ENCODE measurements around the gene HYAL2.
"Not testable (repeated sequence)": the region's sequence is repeated elsewhere in the genome, so short reads cannot be mapped to it uniquely, and the experiment has no call there.

The HYAL2 gene

GRCh38 chr3:50327943-50328691 is 5.6 kb upstream of the HYAL2 start, which contains the start of gene TUSC2:
TSS of gene TUSC2 (minus strand) at chr3:50328223. CDS start at chr3:50328099, 124 bp downstream.
- peak; percentile 94 for DNase-seq

GRCh38 chr3:50327129-50327528 is 4.6 kb upstream of the HYAL2 start:
- DNase-seq: no peak

- no peak for DNase-seq
Measured at GRCh38 chr3:50326182-50326541, 3.6 kb upstream of the HYAL2 start.

GRCh38 chr3:50325497-50326181 is 3.1 kb upstream of the HYAL2 start:
- DNase-seq: peak in 1 of 2 experiments; percentile 19

- no peak for DNase-seq
Measured at GRCh38 chr3:50325113-50325480, 2.6 kb upstream of the HYAL2 start.

- DNase-seq: peak; percentile 48 to 78
Measured at GRCh38 chr3:50324351-50325112, 2.0 kb upstream of the HYAL2 start.

- no peak for DNase-seq
Measured at GRCh38 chr3:50323614-50324199, 1.2 kb upstream of the HYAL2 start.

GRCh38 chr3:50323092-50323600 is 601 bp upstream of the HYAL2 start:
- DNase-seq: no peak

- no peak for DNase-seq
Measured at GRCh38 chr3:50322115-50322385, 495 bp downstream of the HYAL2 start.

GRCh38 chr3:50321336-50322114 is 1.0 kb downstream of the HYAL2 start:
- peak; percentile 88 to 90 for DNase-seq

GRCh38 chr3:50320853-50321335 is 1.7 kb downstream of the HYAL2 start:
- peak; percentile 48 to 58 for DNase-seq

GRCh38 chr3:50319894-50320625 is 2.5 kb downstream of the HYAL2 start:
- no peak for DNase-seq

- no peak for DNase-seq
Measured at GRCh38 chr3:50319181-50319893, 3.2 kb downstream of the HYAL2 start.

GRCh38 chr3:50318615-50319014 is 3.9 kb downstream of the HYAL2 start:
- no peak for DNase-seq

GRCh38 chr3:50318163-50318562 is 4.4 kb downstream of the HYAL2 start:
- no peak for DNase-seq

GRCh38 chr3:50317300-50317699 is 5.2 kb downstream of the HYAL2 start:
- DNase-seq: no peak

- no peak for DNase-seq
Measured at GRCh38 chr3:50316657-50317242, 5.8 kb downstream of the HYAL2 start.

- no peak for DNase-seq
Measured at GRCh38 chr3:50314816-50315215, 7.7 kb downstream of the HYAL2 start.

- DNase-seq: no peak
Measured at GRCh38 chr3:50314342-50314741, 8.2 kb downstream of the HYAL2 start.

- not testable (repeated sequence) for DNase-seq
Measured at GRCh38 chr3:50312041-50312440, 10.5 kb downstream of the HYAL2 start.

- no peak for DNase-seq
Measured at GRCh38 chr3:50304601-50305000, 17.9 kb downstream of the HYAL2 start.

All from Kasumi-1 (cell line).